Ovary (tissue), 9 donors: Measurements from ENCODE around the gene CYP4V2. TPM values are rescaled to one million over a fixed set of nuclear protein-coding genes. Genes with fewer than 3 reads are reported as not detected.

Experiments
- DNase-seq, 5 donors: peaks; one replicate each; pipeline ENCODE4 v3.0.0-alpha.2; 2019 to 2020
- H3K27ac ChIP-seq, 2 donors: fragments of 200-600 bp; one replicate each; pipeline versions ENCODE4 v1.5.1 to v1.8.0; 2019 to 2022
- H3K27me3 ChIP-seq: fragments of 200-600 bp; one replicate; pipeline ENCODE4 v1.8.0; 2022
- H3K36me3 ChIP-seq: fragments of 200-600 bp; sonication (generic); one replicate; pipeline ENCODE4 v1.5.1; 2019
- H3K4me1 ChIP-seq: one replicate; pipeline ENCODE4 v1.8.1; 2013; ENCODE audit warnings: mild to moderate bottlenecking, moderate library complexity; ENCODE audit not compliant: insufficient read depth
- H3K4me3 ChIP-seq: fragments of 200-600 bp; sonication (generic); one replicate; pipeline ENCODE4 v1.5.1; 2017
- H3K9me3 ChIP-seq, 2 donors: fragments of 200-600 bp in 1 of 2; sonication (generic) in 1 of 2; one replicate each; pipeline versions ENCODE4 v1.5.1 to v1.8.1; 2013 to 2019; ENCODE audit warnings: mild to moderate bottlenecking in 1 of 2, moderate library complexity in 1 of 2
- CTCF ChIP-seq, 3 donors: fragments of 450-650 bp in 2 of 3; fragments of 200-600 bp in 1 of 3; IDR thresholded peaks; one replicate each; pipeline versions ENCODE4 v1.5.1 to v1.8.0; 2016 to 2022; ENCODE audit warnings: antibody characterized with exemption in 3 of 3, mild to moderate bottlenecking in 1 of 3
- EP300 ChIP-seq: sonication (generic); formaldehyde crosslinking; IDR thresholded peaks from one replicate; pipeline ENCODE4 v1.6.1; 2017; ENCODE audit warnings: antibody characterized with exemption
- POLR2A ChIP-seq: fragments of 450-650 bp; IDR thresholded peaks from one replicate; pipeline ENCODE4 v1.6.1; 2017; ENCODE audit warnings: antibody characterized with exemption, mild to moderate bottlenecking, moderate library complexity
- WGBS, 3 donors: extraction: QIAGEN DNeasy Blood & Tissue Kit in 1 of 3; methylation state at CpG; one replicate each; pipeline versions ENCODE4 v1.1.5 to v1.1.7; 2013 to 2017; 5-methylcytosine and 5-hydroxymethylcytosine counted together
- intact Hi-C, 4 donors: fragments of 100-400 bp; cut with DNase I; formaldehyde crosslinking; loops; one replicate each; pipeline versions ENCODE4 v1.11.0 to v1.15.1; 2022 to 2023
- polyA plus RNA-seq, 2 donors: library from polyadenylated mRNA; stranded (reverse); fragments of 200-250 nt in 1 of 2; fragments of 350-450 nt in 1 of 2; fragmentation: Illumina TruSeq in 1 of 2; extraction: RNeasy Lipid Tissue Mini Kit (QIAGEN cat#74804) in 1 of 2; gene quantifications; one replicate each; pipeline ENCODE4 v1.2.3, GENCODE V29; 2013 to 2014
- total RNA-seq, 7 donors: library from RNA; depleted of rRNA in 2 of 7; stranded (reverse); fragments of >200 nt in 2 of 7; fragmentation: NEBNext Ultra II Directional in 3 of 7; extraction: Animal tissue kit (Norgen Biotek cat#: 25700) in 3 of 7; gene quantifications; one replicate each; pipeline versions ENCODE4 v1.1.0 to v1.2.4, GENCODE V29; 2016 to 2023
- donor health status: DM: no; HTN: no; CAD: no; lungs with moderate emphysema.
- donor health status: DM: no; HTN: no; CAD: no.
- donor health status: Bipolar disorder and iron deficiency.
- donor health status: DM: yes; HTN: yes; CAD: no.
- donor health status: DM: no; HTN: no; CAD: no.
- donor health status: DM: yes; HTN: yes; CAD: no.

The CYP4V2 gene
- total and polyA plus RNA-seq, 9 donors, result 8.5 to 35.3 (median 17.9) TPM

- 37 to 46% (median 42%) methylated on average over 9 of the region's 9 CpGs for WGBS, 3 donors
- no peaks in the 10 kb centered on the region for H3K9me3 ChIP-seq
- TF ChIP-seq POLR2A (no peak), EP300 (no peak), CTCF (IDR thresholded peaks at IDR 0.05) (peak in 2 of 3 donors; percentile 34 to 52)
- H3K27ac ChIP-seq, result peak overlapping the region in 1 of 2 donors; percentile 12
- H3K36me3 ChIP-seq, result no peaks in the 10 kb centered on the region
- peak in 1 of 5 donors; percentile 37 for DNase-seq
- H3K4me3 ChIP-seq, result no peak overlapping the region
- H3K4me1 ChIP-seq, result peaks cover 5% of the 10 kb centered on the region
- H3K27me3 ChIP-seq, result no peaks in the 10 kb centered on the region
- intact Hi-C loops, result no loop called here
These were observed 10.3 kb downstream of the CYP4V2 start for GRCh38 chr4:186201535-186202230.

GRCh38 chr4:186202490-186203140 is 11.2 kb downstream of the CYP4V2 start:
- Histone ChIP-seq H3K27ac (no peak overlapping the region), H3K27me3 (no peaks in the 10 kb centered on the region), H3K4me3 (no peak overlapping the region), H3K9me3 (no peaks in the 10 kb centered on the region), H3K36me3 (no peaks in the 10 kb centered on the region), H3K4me1 (peaks cover 5% of the 10 kb centered on the region)
- WGBS, 3 donors, result 83 to 88% (median 85%) methylated on average over 8 of the region's 8 CpGs
- intact Hi-C loops, result no loop called here
- TF ChIP-seq POLR2A (no peak), EP300 (no peak), CTCF (IDR thresholded peaks at IDR 0.05) (no peak)
- DNase-seq, result no peak

- 6 to 12% (median 8%) methylated on average over 12 of the region's 12 CpGs for WGBS, 3 donors
- Histone ChIP-seq H3K27ac (peak overlapping the region in 1 of 2 donors; percentile 62), H3K4me1 (peaks cover 5% of the 10 kb centered on the region), H3K4me3 (no peak overlapping the region), H3K9me3 (no peaks in the 10 kb centered on the region), H3K36me3 (no peaks in the 10 kb centered on the region), H3K27me3 (no peaks in the 10 kb centered on the region)
- no peak for TF ChIP-seq POLR2A
- TF ChIP-seq CTCF (IDR thresholded peaks at IDR 0.05), result no peak
- intact Hi-C loops, result no loop called here
- peak in 1 of 5 donors; percentile 32 for DNase-seq
These were observed 12.0 kb downstream of the CYP4V2 start for GRCh38 chr4:186203406-186203805.

- Histone ChIP-seq H3K36me3 (no peaks in the 10 kb centered on the region), H3K4me1 (peaks cover 5% of the 10 kb centered on the region), H3K4me3 (peak overlapping the region; percentile 6), H3K27ac (peak overlapping the region in 1 of 2 donors; percentile 62), H3K9me3 (no peaks in the 10 kb centered on the region), H3K27me3 (no peaks in the 10 kb centered on the region)
- peak in 2 of 5 donors; percentile 60 to 69 for DNase-seq
- intact Hi-C loops, result no loop called here
- 48 to 79% (median 64%) methylated on average over 45 of the region's 45 CpGs for WGBS, 3 donors
- no peak for TF ChIP-seq POLR2A
- no peak for TF ChIP-seq CTCF (IDR thresholded peaks at IDR 0.05)
- no peak for TF ChIP-seq EP300
These were observed 12.8 kb downstream of the CYP4V2 start for GRCh38 chr4:186204103-186204559.
